Measurements from ENCODE around the gene TDRD10.
"Not testable (repeated sequence)": the region's sequence is repeated elsewhere in the genome, so short reads cannot be mapped to it uniquely, and the experiment has no call there.

Gene TDRD10

GRCh38 chr1:154503898-154504297 is 1.9 kb downstream of the TDRD10 start:
- in situ Hi-C loops (cut with MboI; ENCODE audit: low sequenced_read_pairs) = no loop called here

- in situ Hi-C loops (cut with MboI; ENCODE audit: low sequenced_read_pairs) = no loop called here
These were observed 10.7 kb downstream of the TDRD10 start for GRCh38 chr1:154512760-154513159.

- in situ Hi-C loops (cut with MboI; ENCODE audit: low sequenced_read_pairs) = no loop called here
These were observed 12.1 kb downstream of the TDRD10 start for GRCh38 chr1:154514066-154514553.

- in situ Hi-C loops (cut with MboI; ENCODE audit: low sequenced_read_pairs) = no loop called here
These were observed 15.6 kb downstream of the TDRD10 start for GRCh38 chr1:154517661-154518060.

GRCh38 chr1:154519591-154519991 is 17.6 kb downstream of the TDRD10 start:
- in situ Hi-C loops (cut with MboI; ENCODE audit: low sequenced_read_pairs) = no loop called here

GRCh38 chr1:154520333-154520732 is 18.3 kb downstream of the TDRD10 start:
- in situ Hi-C loops (cut with MboI; ENCODE audit: low sequenced_read_pairs) = no loop called here

GRCh38 chr1:154521695-154522094 is 19.7 kb downstream of the TDRD10 start:
- in situ Hi-C loops (cut with MboI; ENCODE audit: low sequenced_read_pairs) = no loop called here

GRCh38 chr1:154524881-154525280 is 22.9 kb downstream of the TDRD10 start:
- in situ Hi-C loops (cut with MboI; ENCODE audit: low sequenced_read_pairs) = no loop called here

GRCh38 chr1:154527192-154527591 is 25.2 kb downstream of the TDRD10 start:
- in situ Hi-C loops (cut with MboI; ENCODE audit: low sequenced_read_pairs) = no loop called here

GRCh38 chr1:154529308-154529707 is 27.3 kb downstream of the TDRD10 start:
- in situ Hi-C loops (cut with MboI; ENCODE audit: low sequenced_read_pairs) = no loop called here

GRCh38 chr1:154531950-154532349 is 29.9 kb downstream of the TDRD10 start:
- in situ Hi-C loops (cut with MboI; ENCODE audit: low sequenced_read_pairs) = not testable (repeated sequence)

- in situ Hi-C loops (cut with MboI; ENCODE audit: low sequenced_read_pairs) = no loop called here
These were observed 32.2 kb downstream of the TDRD10 start for GRCh38 chr1:154533952-154534844.

GRCh38 chr1:154536570-154536969 is 34.6 kb downstream of the TDRD10 start:
- in situ Hi-C loops (cut with MboI; ENCODE audit: low sequenced_read_pairs) = no loop called here

GRCh38 chr1:154539486-154540483 is 37.8 kb downstream of the TDRD10 start:
- in situ Hi-C loops (cut with MboI; ENCODE audit: low sequenced_read_pairs) = loop anchor here (10.0 kb wide), 1 partner anchor 55 kb away; no protein-coding TSS in a partner anchor

GRCh38 chr1:154541231-154541630 is 39.2 kb downstream of the TDRD10 start:
- in situ Hi-C loops (cut with MboI; ENCODE audit: low sequenced_read_pairs) = loop anchor here (10.0 kb wide), 1 partner anchor 56 kb away; no protein-coding TSS in a partner anchor

- in situ Hi-C loops (cut with MboI; ENCODE audit: low sequenced_read_pairs) = loop anchor here (10.0 kb wide), 1 partner anchor 62 kb away; no protein-coding TSS in a partner anchor
These were observed 44.4 kb downstream of the TDRD10 start for GRCh38 chr1:154546264-154547063.

GRCh38 chr1:154547105-154547732 is 45.2 kb downstream of the TDRD10 start:
- in situ Hi-C loops (cut with MboI; ENCODE audit: low sequenced_read_pairs) = loop anchor here (10.0 kb wide), 1 partner anchor 62 kb away; no protein-coding TSS in a partner anchor

- in situ Hi-C loops (cut with MboI; ENCODE audit: low sequenced_read_pairs) = loop anchor here (10.0 kb wide), 1 partner anchor 63 kb away; no protein-coding TSS in a partner anchor
These were observed 46.0 kb downstream of the TDRD10 start for GRCh38 chr1:154548028-154548427.

- in situ Hi-C loops (cut with MboI; ENCODE audit: low sequenced_read_pairs) = loop anchor here (10.0 kb wide), 1 partner anchor 64 kb away; no protein-coding TSS in a partner anchor
These were observed 47.3 kb downstream of the TDRD10 start for GRCh38 chr1:154549202-154549770.
